ENCODE data around the gene TOR1AIP2. TPM values are rescaled to one million over a fixed set of nuclear protein-coding genes. Genes with fewer than 3 reads are reported as not detected.

Gene TOR1AIP2
- total and polyA plus RNA-seq, 2 of the 8 experiments (the other 6 are each of a cell fraction or from before 2014, with no cell fraction given) = 12.1 to 75.2 TPM

GRCh38 chr1:179917601-179918429 is 40.2 kb upstream of the TOR1AIP2 start (continued):
- no peak for TF ChIP-seq CHD7 (IDR thresholded peaks at IDR 0.05; ENCODE audit: insufficient replicate concordance, low read length)
- TF ChIP-seq CTCF (IDR thresholded peaks at IDR 0.05; ENCODE audit: control extremely low read depth in 1 of 3, insufficient read depth in 1 of 3, low read depth in 1 of 3, low read length in 3 of 3) = no peak

All from H1 (cell line).